ENCODE data around the gene INSYN2B. TPM values are rescaled to one million over a fixed set of nuclear protein-coding genes. Genes with fewer than 3 reads are reported as not detected.

The INSYN2B gene
- total and polyA plus RNA-seq, 2 donors (not counting 1 experiment from before 2014, with no cell fraction given): not detected

DNA sequence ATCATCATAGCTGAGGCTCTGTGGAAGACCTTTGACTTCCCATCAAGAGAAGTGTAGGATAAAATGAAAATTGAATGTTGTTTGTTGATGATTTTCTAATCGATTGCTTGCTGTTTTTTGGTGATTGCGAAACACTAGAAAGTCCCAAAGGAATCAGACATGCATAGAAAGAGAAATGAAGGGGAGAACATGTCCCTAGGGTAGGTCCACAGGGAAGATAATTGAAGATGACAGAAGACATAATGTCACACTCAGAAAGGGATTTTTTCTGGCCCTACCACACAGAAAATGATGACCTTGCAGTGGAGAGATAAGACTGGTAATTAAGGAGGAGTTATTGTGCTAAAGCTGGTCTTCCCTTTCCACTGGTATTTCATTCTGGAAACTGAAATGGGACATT lies 62.8 kb downstream of the INSYN2B start:
- Mint-ChIP-seq H3K9me3 (ENCODE audit: insufficient read depth) (no peaks in the 10 kb centered on the region), H3K4me3 (no peak overlapping the region), H3K27ac (no peak overlapping the region), H3K4me1 (peaks cover 2% of the 10 kb centered on the region), H3K27me3 (no peaks in the 10 kb centered on the region)
- H3K27me3 ChIP-seq (replicated peaks in 1 of 4; ENCODE audit: control extremely low read depth in 1 of 4, control insufficient read depth in 3 of 4, insufficient read depth in 4 of 4, low read length in 3 of 4): no peaks in the 10 kb centered on the region
- CTCF ChIA-PET: no interaction called here
- H4K20me1 ChIP-seq (ENCODE audit: control insufficient read depth, insufficient read depth, low read length, poor library complexity, severe bottlenecking): no peaks in the 10 kb centered on the region
- no peak for DNase-seq
- H3K36me3 ChIP-seq (replicated peaks in 1 of 2; ENCODE audit: control extremely low read depth in 1 of 2, control insufficient read depth in 1 of 2, extremely low read depth in 1 of 2, insufficient read depth in 2 of 2, low read length in 1 of 2): peaks cover 13 to 16% of the 10 kb centered on the region in 2 experiments
- POLR2A ChIA-PET: no interaction called here
- no peak for TF ChIP-seq EZH2 (IDR thresholded peaks at IDR 0.05; ENCODE audit: borderline replicate concordance, insufficient read depth, low read depth, low read length, poor library complexity, severe bottlenecking)
- TF ChIP-seq, protein P1, sequence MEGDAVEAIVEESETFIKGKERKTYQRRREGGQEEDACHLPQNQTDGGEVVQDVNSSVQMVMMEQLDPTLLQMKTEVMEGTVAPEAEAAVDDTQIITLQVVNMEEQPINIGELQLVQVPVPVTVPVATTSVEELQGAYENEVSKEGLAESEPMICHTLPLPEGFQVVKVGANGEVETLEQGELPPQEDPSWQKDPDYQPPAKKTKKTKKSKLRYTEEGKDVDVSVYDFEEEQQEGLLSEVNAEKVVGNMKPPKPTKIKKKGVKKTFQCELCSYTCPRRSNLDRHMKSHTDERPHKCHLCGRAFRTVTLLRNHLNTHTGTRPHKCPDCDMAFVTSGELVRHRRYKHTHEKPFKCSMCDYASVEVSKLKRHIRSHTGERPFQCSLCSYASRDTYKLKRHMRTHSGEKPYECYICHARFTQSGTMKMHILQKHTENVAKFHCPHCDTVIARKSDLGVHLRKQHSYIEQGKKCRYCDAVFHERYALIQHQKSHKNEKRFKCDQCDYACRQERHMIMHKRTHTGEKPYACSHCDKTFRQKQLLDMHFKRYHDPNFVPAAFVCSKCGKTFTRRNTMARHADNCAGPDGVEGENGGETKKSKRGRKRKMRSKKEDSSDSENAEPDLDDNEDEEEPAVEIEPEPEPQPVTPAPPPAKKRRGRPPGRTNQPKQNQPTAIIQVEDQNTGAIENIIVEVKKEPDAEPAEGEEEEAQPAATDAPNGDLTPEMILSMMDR (IDR thresholded peaks at IDR 0.05): no peak
- H3K9ac ChIP-seq (ENCODE audit: low read length): no peak overlapping the region
- WGBS (ENCODE audit: insufficient coverage): 100% methylated on average over 2 of the region's 2 CpGs
- H3K4me1 ChIP-seq (ENCODE audit: control insufficient read depth in 2 of 2, insufficient read depth in 2 of 2, low read length in 2 of 2): no peaks in the 10 kb centered on the region
- peaks cover 3% of the 10 kb centered on the region for H3K79me2 ChIP-seq (ENCODE audit: control insufficient read depth, insufficient read depth, low read length)
- intact Hi-C loops (cut with micrococcal nuclease): no loop called here
- no peak overlapping the region for H3K4me2 ChIP-seq (replicated peaks; ENCODE audit: low read depth, low read length, poor library complexity, severe bottlenecking)
- H3K4me3 ChIP-seq (ENCODE audit: control extremely low read depth in 1 of 5, extremely low read depth in 1 of 5, insufficient read depth in 1 of 5, low read depth in 2 of 5, low read length in 4 of 5): no peak overlapping the region
- H2AFZ ChIP-seq (ENCODE audit: insufficient read depth, low read depth, low read length, poor library complexity, severe bottlenecking): no peak overlapping the region
- no peaks in the 10 kb centered on the region for H3K9me3 ChIP-seq (ENCODE audit: control extremely low read depth in 1 of 3, control insufficient read depth in 2 of 3, insufficient read depth in 1 of 3, low read length in 2 of 3)
- no peak overlapping the region for H3K27ac ChIP-seq (ENCODE audit: low read length in 2 of 2)
- ATAC-seq (ENCODE audit: low read depth): no peak

DNA sequence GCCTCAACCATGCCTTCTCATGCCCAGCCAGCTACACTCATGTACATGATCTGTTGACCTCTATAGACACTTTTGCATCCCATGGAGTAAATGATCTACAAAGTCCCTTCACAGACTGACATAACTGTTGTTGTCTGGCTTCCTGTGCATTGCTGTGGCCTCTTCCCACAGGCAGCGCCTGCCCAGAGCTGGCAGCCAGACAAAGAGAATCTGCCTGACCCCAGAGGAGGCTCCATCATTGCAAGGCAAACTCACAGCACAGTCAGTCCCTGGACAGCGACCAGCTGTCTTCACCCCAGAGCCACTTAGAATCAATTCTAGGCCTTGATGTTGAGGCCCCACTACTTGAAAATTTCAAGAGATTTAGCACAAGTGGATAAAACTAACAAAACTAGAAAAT lies 65.5 kb downstream of the INSYN2B start:
- ATAC-seq (ENCODE audit: low read depth) (no peak), DNase-seq (no peak)
- no peak overlapping the region for H3K27ac Mint-ChIP-seq
- H3K4me1 Mint-ChIP-seq: peaks cover 2% of the 10 kb centered on the region
- no peak overlapping the region for H3K4me3 ChIP-seq (ENCODE audit: control extremely low read depth in 1 of 5, extremely low read depth in 1 of 5, insufficient read depth in 1 of 5, low read depth in 2 of 5, low read length in 4 of 5)
- no peaks in the 10 kb centered on the region for H3K9me3 Mint-ChIP-seq (ENCODE audit: insufficient read depth)
- ChIA-PET POLR2A (no interaction called here), CTCF (no interaction called here)
- H3K9me3 ChIP-seq (ENCODE audit: control extremely low read depth in 1 of 3, control insufficient read depth in 2 of 3, insufficient read depth in 1 of 3, low read length in 2 of 3): no peaks in the 10 kb centered on the region
- intact Hi-C loops (cut with micrococcal nuclease): no loop called here
- H3K27me3 Mint-ChIP-seq: no peaks in the 10 kb centered on the region
- H3K27ac ChIP-seq (ENCODE audit: low read length in 2 of 2): no peak overlapping the region
- H3K4me3 Mint-ChIP-seq: no peak overlapping the region
- no peak overlapping the region for H2AFZ ChIP-seq (ENCODE audit: insufficient read depth, low read depth, low read length, poor library complexity, severe bottlenecking)
- TF ChIP-seq, protein P1 (IDR thresholded peaks at IDR 0.05): no peak
- TF ChIP-seq EZH2 (IDR thresholded peaks at IDR 0.05; ENCODE audit: borderline replicate concordance, insufficient read depth, low read depth, low read length, poor library complexity, severe bottlenecking): no peak
- peaks cover 5 to 8% of the 10 kb centered on the region in 2 experiments for H3K36me3 ChIP-seq (replicated peaks in 1 of 2; ENCODE audit: control extremely low read depth in 1 of 2, control insufficient read depth in 1 of 2, extremely low read depth in 1 of 2, insufficient read depth in 2 of 2, low read length in 1 of 2)
- H3K4me1 ChIP-seq (ENCODE audit: control insufficient read depth in 2 of 2, insufficient read depth in 2 of 2, low read length in 2 of 2): no peaks in the 10 kb centered on the region
- peaks cover 12% of the 10 kb centered on the region for H4K20me1 ChIP-seq (ENCODE audit: control insufficient read depth, insufficient read depth, low read length, poor library complexity, severe bottlenecking)
- 95% methylated on average over 2 of the region's 2 CpGs for WGBS (ENCODE audit: insufficient coverage)
- H3K4me2 ChIP-seq (replicated peaks; ENCODE audit: low read depth, low read length, poor library complexity, severe bottlenecking): no peak overlapping the region
- no peaks in the 10 kb centered on the region for H3K27me3 ChIP-seq (replicated peaks in 1 of 4; ENCODE audit: control extremely low read depth in 1 of 4, control insufficient read depth in 3 of 4, insufficient read depth in 4 of 4, low read length in 3 of 4)
- H3K9ac ChIP-seq (ENCODE audit: low read length): no peak overlapping the region
- H3K79me2 ChIP-seq (ENCODE audit: control insufficient read depth, insufficient read depth, low read length): peaks cover 8% of the 10 kb centered on the region

All from B cell (primary cell).